HL-60/S4 (cell line): ENCODE data around the gene COL4A2.

Experiments
- in situ Hi-C: fragments of 300-500 bp; cut with MboI; formaldehyde crosslinking; loops from 2 replicates; pipeline ENCODE4 v1.14.3; 2022; ENCODE audit warnings: low sequenced_read_pairs

The COL4A2 gene

DNA sequence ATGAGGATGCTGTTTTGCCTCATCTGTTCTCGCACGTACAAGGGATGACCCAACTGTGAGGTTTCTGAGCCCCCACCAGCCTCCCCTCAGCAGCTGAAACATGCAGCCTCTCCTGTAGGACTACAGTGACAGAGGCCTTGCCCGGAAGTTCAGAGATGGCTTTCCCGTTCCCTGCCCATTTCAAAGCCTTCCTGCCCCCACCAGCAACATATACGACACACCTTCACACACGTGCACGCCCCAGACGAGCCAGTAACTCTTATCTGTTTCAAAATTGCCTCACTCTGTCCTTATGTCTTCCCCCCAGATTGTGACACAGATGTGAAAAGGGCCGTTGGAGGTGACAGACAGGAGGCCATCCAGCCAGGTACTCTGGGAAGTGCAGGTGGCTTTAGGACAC is 158.6 kb downstream of the COL4A2 start:
- in situ Hi-C loops: loop anchor here (25.0 kb wide), 1 partner anchor 372 kb away; no protein-coding TSS in a partner anchor

DNA sequence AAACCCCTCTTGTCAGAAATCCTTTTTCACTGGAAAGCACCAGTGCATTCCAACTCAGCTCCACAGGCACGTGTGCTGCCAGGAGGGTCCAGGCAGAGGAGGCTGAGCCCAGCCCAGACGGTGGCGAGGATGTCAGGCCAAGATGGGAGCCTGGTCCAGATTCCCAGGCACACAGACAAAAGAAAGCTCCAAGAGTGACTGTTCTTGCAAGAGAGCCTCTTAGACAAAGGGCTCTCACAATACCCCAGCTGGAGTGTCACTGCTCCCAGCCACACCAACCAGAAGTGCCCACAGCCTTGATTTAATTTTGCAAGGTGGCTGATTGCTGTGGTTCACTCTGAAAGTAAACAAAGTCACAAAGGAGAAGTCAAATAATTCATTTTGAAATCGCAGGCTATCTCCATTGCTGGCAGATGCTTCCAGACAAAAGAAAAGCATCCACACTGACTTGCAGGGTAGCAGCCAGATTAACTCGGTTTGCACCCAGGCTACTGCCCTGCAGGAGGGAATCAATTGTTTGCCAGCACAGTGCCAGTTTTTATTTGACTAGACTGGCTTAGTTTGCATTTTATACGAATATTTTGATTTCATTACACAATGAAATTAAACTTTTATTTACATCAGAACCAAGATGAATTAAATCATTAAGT is 159.3 kb downstream of the COL4A2 start:
- in situ Hi-C loops: loop anchor here (25.0 kb wide), 1 partner anchor 371 kb away; no protein-coding TSS in a partner anchor

DNA sequence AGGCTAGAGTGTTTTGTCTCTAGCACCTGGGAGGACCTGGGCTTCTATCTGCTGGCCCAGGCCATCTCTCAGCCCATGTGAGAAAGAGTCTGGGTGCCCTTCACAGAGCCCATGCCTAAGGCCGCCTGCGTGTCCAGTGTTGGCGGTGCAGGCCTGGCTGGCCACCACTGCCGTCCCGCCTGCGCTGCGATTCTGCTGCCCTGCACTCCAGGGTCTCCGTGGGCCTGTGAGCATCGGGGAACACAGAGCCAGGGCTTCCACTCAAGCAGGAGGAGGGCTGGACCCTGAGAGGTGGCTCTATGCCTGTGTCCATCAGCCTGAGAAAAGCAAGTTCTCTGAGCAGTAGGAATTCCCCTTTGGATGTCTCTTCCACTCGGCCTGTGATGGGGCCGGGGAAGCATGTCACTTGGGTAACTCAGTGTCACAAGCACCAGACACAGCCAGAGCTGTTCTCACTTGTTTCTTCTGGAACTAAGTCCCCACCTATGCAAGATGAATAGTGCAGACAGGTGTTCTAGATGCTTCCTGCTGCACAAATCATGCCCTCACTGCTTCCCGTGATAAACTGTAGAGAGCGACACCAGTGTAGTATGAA is 160.5 kb downstream of the COL4A2 start:
- in situ Hi-C loops: loop anchor here (25.0 kb wide), 1 partner anchor 370 kb away; no protein-coding TSS in a partner anchor

DNA sequence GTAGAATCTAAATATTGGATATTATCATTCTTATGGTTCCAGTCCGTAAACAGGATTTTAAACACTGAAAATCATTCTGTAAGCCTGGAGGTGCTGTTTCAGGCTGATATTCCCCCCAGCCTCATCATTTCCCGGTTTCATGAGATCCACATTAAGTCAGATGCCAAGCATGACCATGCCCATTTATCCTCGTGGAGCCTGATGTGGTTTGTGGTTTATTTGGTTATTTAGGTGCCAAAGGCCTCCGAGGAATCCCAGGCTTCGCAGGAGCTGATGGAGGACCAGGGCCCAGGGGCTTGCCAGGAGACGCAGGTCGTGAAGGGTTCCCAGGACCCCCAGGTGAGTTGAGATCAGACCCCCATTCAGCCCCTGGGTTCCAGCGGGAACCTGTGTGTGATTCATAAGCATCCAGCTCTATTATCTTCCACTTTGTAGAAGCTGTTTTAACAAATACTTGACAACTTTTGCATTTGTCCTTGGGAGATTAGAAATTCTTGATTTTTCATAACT is 162.0 kb downstream of the COL4A2 start:
- in situ Hi-C loops: loop anchor here (25.0 kb wide), 1 partner anchor 368 kb away; no protein-coding TSS in a partner anchor

DNA sequence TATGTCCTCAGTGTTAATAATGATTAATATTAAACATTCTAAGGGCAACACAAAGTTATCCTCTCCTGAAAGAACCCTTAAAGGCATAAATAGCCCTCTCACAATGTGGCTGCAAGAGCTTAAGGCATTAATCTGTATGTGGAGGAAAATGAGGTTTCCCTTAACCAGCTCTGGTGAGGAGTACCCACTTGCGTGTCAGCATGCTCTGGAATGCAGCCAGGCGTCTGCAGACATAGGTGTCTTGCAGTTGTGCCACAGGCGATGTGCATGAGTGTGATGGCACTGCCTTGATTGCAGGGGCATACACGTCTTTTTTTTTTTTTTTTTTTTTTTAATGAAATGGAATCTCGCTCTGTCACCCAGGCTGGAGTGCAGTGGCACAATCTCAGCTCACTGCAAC is 162.5 kb downstream of the COL4A2 start:
- in situ Hi-C loops: loop anchor here (25.0 kb wide), 1 partner anchor 368 kb away; no protein-coding TSS in a partner anchor

DNA sequence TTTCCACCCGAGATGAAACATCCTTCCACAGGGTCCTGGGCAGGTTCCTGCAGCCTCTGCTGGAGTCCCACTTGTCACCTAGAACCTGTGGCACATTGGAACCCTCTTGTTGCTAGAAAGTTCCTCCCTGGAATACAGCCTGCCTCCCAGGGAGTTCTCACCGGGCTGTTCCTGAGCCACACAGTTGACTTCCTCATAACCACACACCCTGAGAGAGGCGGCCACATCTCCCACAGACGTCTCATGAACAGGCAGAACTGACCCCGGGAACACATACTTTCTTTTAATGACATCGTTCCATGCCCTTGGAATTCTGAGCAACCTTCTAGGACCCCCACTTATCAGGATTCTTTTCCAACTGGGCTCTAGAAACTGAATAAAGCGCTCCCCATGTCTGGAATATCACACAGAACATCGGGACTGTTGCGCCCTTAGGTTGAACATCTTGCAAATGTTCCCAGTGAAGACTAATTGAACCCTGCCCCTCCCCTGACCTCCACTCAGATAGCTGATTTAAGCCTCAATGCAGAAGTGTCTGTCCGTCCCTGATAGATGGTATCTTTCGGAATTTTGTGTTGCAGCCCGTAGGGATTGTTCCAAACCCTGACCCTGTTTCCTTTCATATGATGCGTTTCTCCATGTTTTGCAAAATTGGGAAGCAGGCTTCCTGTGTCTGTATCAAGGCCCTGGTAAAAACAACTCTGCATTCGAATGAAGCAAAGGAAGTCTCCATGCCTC is 163.4 kb downstream of the COL4A2 start:
- in situ Hi-C loops: loop anchor here (25.0 kb wide), 1 partner anchor 367 kb away; no protein-coding TSS in a partner anchor

DNA sequence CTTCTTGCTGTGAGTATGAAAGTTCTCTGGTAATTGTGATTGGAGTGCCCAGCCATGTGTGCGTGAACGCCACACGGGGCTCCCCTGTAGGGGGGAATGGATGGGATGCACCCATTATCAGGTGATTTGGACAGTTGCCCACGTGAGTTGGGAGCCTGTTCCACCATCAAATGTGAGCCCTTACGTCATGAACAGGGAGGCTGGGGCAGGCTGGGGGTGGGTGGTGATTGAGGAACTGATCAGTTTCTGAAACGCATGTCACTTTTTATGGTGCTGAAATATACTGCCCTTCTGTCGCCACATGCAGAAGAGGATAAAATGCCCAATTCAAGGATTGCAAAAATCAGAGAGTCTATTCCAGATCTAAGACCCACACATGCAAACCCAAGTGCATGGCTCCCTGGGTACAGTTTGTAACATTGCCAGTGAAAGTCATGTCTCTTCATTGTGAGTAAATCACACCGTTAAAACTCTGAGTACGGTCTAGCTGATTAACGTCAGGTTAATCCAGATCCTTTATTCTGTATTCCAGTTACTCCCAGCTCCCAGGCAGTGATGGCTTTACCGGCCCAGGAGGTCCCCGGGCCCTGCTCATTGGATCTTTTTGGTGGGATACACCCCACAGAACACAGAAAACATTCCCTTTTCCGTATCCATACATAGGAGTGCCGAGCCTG is 164.2 kb downstream of the COL4A2 start:
- in situ Hi-C loops: loop anchor here (25.0 kb wide), 1 partner anchor 366 kb away; no protein-coding TSS in a partner anchor

DNA sequence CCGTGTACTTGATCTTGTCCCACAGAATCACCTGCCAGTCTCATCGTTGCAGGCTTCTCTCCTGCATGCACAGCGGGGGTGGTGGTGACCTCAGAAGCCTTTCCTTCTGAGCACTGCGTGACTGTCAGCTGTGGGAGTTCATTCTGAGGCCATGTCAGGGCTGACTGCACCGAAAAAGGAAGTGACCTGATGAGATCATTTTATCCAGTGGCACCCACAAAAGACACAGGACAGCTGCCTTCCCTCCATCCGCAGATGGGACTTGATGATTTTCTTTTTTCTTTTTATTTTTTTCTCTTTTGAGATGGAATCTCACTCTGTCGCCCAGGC is 164.7 kb downstream of the COL4A2 start:
- in situ Hi-C loops: loop anchor here (25.0 kb wide), 1 partner anchor 366 kb away; no protein-coding TSS in a partner anchor

DNA sequence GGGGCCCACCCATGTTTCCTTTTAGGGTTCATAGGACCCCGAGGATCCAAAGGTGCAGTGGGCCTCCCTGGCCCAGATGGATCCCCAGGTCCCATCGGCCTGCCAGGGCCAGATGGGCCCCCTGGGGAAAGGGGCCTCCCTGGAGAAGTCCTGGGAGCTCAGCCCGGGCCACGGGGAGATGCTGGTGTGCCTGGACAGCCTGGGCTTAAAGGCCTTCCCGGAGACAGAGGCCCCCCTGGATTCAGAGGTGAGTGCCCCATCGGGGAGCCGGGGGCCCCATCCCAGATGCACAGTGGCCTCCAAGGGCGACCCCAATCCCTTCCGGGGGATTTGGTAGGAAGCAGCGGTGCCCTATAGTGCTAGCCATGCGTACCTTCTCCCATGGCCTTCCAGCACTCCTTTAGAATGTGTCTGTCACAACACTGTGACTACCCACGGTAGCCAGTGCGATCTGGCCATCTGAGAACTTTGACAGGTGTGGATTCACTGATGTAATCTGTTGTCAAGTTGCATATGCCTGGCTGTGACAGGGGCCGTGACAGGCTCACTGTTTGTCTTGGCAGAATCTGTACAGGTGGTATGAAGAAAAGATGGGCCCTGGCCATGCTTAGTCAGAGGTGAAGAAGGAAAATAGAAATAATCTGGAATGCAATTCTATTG is 165.9 kb downstream of the COL4A2 start:
- in situ Hi-C loops: loop anchor here (25.0 kb wide), 1 partner anchor 364 kb away; no protein-coding TSS in a partner anchor

DNA sequence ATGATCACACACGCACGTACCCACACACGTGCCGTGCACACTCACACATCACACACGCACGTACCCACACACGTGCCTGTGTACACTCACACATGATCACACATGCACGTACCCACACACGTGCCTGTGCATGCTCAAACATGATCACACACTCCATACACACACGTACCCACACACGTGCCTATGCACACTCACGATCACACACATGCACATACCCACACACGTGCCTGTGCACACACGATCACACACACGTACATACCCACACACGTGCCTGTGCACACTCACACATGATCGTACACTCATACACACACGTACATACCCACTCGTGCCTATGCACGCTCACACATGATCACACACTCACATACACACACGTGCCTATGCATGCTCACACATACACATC is 167.6 kb downstream of the COL4A2 start:
- in situ Hi-C loops: loop anchor here (25.0 kb wide), 1 partner anchor 363 kb away; no protein-coding TSS in a partner anchor

DNA sequence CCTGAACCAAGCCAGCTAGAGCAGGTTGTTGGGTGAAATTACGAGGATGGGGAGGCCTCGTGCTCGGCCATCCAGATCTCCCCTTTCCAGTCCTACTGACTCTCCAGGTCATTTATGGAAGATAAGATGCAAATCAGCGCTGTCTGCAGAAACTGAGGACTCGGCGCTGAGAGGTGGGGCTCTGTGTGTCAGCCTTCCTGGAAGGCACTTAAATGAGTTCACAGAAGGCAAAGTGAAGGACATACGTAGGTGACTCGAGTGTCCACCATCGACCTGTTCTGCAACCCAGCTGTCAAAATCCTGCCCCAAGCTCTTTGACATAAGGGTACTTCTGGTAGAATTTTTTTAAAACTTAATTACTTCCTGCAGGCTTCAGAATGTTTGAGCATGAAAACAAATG is 168.0 kb downstream of the COL4A2 start:
- in situ Hi-C loops: no loop called here

DNA sequence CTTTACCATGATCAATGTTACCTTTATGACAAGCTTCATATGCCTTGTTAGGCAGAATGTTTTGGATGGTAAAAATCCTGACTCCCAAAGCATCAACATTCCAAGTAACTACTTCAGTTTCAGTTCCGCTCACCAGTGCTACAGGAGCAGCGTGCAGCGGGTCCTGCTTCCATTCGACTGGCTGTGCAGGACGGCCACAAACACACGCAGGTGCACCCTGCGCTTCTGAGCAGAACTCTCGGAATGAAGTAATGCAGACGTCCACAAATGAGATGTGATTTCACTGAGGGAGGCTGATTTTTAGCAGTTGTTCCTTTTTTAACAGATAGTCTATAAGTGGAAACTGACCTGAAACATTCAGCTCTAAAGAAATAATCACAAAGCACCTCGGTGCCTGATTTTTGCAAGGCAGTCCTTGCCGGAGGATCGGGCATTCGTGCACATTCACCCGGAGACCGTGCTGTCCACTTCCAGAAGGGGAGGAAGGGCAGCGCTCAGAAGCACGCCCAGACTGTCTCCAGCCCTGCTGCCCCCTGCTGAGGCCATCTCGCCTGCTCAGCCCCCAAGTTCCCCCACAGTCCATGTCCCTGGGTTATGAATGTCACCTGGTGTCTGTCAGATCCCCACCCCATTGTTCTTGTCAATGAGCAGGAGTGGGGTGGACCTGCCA is 168.6 kb downstream of the COL4A2 start:
- in situ Hi-C loops: no loop called here

DNA sequence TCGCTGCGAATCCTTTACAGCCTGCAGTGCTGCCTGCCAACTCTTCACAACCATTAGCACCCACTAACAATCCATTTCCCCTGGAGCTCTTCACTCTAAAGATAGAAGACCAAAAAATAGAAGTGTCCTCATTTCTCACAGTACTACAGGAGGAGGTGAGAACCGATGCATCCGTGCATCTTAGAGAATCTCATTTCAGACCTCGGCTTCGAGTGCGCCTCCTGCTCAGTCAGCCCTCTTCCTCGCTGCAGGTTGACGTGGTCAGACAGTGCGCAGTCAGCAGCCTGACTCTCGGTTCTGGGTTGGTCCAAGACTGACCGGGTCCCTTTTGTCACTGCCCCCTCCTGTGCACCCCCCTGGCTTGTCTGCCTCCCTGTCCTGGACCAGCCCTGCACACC is 169.1 kb downstream of the COL4A2 start:
- in situ Hi-C loops: no loop called here

DNA sequence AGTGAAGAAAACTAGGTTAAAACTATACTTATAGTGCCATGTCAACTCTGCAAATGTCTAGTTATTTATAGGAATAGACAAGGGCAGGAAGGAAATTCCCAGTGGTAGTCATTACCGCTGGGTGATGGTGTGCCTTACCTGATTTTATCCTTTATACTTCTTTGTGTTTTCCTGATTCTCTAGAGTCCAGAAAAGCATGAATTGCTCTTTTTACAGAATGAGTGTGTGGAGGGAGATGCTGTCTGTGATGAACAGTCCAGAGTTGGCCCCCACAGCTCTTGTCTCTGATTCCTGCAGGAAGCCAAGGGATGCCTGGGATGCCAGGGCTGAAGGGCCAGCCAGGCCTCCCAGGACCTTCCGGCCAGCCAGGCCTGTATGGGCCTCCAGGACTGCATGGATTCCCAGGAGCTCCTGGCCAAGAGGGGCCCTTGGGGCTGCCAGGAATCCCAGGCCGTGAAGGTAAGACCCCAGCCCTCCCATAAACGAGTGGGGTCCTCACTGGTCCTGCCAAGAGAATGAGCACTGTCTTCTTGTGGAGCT is 170.7 kb downstream of the COL4A2 start:
- in situ Hi-C loops: no loop called here

DNA sequence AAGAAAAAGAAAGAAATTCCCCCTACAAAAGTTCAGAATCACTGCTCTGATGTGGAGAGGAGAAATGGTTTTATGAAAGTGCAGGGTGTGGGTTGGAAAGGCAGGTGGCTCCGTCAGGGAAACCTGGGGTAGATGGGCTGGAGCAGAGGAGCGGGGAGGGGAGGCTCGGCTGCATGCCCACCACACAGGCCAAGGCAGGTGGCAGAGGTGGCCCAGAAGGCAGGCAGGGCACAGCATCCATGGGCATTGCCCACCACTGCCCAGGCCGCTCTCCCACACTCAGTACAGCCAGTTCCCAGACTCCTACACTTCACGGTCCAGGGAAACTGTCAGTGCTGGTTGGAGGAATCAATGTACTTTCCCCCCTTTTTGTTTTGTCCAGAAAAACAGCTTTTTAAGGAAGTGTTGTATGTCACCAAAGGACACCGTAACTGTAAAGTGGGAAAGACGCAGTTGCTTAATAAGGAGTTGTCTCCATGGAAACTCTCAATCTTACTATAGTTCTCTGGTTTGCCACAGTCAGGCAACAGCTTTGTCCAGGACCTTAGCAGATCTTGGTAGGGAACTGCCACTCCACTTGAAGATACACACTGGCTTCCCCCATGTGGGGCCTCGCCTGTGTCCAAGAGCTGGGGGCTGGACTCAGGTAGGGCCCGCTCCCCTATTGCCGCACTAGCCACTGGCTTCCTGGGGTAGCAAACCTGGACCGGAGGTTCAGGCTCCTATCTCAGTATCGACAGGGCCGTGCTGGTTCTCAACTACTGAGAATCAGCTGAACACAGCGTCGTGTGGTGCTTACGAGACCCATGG is 171.5 kb downstream of the COL4A2 start:
- in situ Hi-C loops: no loop called here

DNA sequence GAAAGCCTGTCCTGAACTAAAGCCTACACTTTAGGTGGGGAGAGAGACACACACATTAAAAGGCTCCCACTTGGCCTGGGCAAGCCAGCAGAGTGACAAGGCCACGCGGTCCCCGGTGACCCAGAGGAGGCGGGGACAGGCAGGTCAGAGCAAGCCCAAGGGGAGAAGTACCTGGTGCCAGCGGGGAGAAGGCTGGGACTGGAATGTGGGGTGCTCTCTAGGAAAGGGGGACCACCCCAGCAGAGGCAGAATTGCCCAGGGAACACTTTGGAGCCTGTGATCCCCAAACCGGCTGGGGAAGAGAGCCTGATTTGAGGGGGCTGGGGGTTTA is 172.1 kb downstream of the COL4A2 start:
- in situ Hi-C loops: no loop called here

DNA sequence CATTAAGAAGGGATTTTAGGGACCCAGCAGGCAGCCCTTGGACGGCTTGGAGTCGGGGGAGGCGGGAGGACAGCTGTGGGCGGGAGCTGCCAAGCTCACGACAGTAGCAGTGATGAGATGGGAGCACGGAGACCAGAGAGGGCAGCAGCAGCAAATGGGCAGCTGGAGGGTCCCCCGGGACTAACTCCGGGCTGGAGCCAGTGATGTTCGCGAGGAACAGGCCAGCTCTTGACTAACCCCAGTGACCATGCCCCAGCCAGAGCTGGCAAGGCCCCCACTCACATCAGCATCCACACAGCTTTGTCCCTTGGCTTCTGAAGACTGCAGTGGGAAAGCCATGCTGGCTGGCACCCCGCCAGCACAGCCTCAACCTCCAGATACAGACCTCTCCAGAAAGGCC is 172.6 kb downstream of the COL4A2 start:
- in situ Hi-C loops: no loop called here

DNA sequence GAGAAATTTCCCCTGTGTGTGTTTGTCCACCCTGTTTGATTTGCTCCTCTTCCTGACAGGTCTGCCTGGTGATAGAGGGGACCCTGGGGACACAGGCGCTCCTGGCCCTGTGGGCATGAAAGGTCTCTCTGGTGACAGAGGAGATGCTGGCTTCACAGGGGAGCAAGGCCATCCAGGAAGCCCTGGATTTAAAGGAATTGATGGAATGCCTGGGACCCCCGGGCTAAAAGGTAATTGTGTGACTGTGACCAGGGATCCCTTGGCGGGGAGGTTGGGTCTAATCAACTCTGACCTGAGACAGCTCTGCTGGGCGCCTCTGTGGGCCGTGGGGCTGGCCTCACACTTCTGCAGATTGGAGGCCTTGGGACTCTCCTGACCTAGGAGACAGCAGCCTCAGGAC is 173.1 kb downstream of the COL4A2 start:
- in situ Hi-C loops: no loop called here
